Kidney tubule cell (primary cell): Measurements from ENCODE around the gene RNF146.
A peak's percentile ranks its signal among the peaks of the same experiment; 100 is the strongest.
"Not testable (repeated sequence)": the region's sequence is repeated elsewhere in the genome, so short reads cannot be mapped to it uniquely, and the experiment has no call there.

Experiments
- DNase-seq: peaks from one replicate; pipeline ENCODE4 v3.0.0-alpha.2; 2018; ENCODE audit warnings: low spot score

The RNF146 gene, protein sequence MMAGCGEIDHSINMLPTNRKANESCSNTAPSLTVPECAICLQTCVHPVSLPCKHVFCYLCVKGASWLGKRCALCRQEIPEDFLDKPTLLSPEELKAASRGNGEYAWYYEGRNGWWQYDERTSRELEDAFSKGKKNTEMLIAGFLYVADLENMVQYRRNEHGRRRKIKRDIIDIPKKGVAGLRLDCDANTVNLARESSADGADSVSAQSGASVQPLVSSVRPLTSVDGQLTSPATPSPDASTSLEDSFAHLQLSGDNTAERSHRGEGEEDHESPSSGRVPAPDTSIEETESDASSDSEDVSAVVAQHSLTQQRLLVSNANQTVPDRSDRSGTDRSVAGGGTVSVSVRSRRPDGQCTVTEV

DNA sequence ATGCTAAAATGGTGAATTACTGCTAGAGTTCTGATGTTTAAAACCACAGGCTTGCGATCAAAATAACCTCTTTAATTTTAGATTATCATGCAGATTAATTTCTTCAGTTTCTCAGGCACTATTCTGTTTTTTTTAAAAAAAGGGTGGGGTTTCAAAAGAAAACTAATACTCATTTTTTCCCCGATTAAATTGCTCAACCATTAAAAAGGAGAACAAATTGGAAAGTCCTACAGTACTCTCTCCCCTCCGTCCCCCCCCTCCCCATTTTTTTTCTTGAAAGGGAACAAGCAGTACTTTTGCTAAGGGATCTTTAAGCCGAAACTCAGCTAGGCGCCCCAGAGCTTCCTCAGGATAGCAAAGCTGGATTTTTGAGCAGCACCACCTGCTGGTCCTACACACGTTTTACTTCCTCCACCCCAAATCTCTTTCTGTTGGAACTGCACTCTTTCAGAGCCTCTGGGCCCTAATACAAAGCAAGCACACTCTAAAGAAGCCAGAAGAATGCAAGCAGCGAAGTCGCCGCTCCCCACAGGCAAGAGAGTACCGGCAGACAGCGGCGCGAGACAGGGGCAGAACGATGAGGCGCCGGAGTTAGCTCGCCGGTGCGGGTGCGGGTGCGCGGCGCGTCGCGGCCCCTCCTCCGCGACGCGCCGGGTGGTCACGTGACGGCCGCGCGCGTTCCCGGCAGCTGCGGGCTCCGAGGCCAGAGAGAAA is at the start of gene RNF146:
RNF146 (plus strand) TSS at position 687 of the 714 bp plus-strand sequence. CDS start 13,475 bp downstream, outside the sequence.
- DNase-seq = peak; percentile 85

DNA sequence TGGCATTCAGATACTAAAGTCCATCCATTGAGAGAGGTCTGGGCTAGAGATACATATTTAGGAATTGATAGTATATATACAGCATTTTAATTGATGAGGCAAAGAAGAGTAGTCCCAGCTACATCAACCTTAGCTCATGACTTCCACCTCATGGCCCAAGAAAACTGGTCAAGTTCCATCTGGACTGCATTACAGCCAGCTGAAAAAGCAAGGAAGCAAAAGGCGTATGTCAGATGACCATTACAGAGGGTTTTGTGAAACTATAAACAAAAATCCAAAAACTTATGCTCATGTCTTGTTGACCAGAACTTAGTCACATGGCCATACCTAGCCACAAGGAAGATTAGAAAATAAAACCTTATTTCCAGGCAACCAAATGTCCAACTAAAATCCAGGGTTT is 46.8 kb upstream of the RNF146 start:
- DNase-seq = no peak

DNA sequence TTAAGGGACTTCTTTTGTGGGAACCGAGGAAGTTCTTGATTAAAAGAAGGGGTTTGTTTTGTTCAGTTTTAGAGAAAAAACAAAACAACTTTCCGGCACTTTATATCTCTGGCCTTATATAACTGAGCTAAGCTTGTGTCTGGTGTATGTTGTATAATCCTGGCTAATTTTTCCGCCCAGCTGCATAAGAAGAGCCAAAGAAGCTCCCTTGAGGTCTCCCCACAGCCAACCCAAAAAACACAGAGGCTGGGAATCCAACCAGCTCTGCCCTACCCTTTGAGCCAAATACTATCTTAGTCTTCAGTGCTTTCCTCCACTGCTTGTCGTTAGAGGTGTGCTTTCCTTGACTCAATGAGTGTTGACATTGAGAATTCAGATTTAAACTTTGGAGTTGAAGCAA is 45.5 kb upstream of the RNF146 start:
- no peak for DNase-seq

DNA sequence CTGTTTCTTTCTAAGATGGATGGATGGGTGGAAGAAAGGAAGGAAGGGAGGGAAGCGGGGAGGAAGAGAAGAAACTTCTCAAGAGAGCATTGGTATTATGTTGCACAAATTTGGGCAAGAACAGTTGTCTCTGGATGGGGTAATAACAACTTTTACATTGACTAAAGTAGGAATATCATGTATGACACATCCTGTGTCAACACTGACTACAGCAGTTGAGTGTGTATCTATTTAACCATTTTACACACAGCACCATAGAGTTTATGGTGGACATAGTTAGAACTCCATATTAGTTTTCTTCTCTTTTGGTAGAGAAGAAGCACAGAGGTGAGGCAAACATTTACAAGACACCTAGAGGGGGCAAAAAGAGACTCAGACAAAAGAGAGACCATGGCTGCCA is 44.2 kb upstream of the RNF146 start:
- DNase-seq = no peak

DNA sequence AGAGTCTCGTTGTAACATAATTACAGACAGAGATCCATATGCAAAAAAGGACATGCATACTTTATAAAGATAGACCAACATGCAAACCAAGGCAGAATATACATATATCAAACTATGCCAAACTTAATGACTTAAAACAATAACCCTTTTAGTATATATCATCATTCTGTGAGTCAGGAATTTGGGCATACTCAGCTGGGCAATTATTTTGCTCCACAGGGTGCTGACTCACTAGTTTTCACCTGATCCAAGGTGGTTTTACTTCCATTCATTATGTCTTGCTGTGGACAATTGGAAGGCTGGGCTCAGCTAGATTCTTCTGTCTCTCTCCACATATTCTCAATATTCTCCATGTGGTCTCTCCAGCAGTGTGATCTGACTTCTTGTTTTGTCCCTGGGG is 41.2 kb upstream of the RNF146 start:
- peak; percentile 42 for DNase-seq

DNA sequence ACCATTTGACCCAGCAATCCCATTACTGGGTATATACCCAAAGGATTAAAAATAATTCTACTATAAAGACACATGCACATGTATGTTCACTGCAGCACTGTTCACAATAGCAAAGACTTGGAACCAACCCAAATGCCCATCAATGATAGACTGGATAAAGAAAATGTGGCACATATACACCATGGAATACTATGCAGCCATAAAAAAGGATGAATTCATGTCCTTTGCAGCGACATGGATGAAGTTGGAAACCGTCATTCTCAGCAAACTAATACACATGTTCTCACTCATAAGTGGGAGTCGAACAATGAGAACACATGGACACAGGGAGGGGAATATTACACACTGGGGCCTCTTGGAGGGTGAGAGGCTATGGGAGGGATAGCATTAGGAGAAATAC is 32.8 kb upstream of the RNF146 start:
- DNase-seq = not testable (repeated sequence)

DNA sequence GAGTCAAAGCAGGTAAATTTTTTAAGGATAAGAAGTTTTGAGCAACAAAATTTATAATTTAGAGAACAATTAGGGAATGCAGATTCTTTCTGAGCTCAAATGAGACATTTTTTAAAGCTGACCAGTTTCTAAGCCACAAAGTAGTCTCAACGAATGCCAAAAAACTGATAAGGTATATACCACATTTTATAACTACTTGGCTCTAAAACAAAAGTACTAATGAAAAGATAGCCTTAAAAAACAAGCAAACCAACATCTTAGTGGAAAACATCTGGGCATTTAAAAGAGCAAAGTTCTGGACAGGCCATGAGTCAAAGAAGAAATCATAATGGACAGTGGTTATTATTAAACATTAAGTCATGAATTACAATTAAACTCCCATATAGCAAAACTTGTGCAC is 23.2 kb upstream of the RNF146 start:
- DNase-seq = no peak

DNA sequence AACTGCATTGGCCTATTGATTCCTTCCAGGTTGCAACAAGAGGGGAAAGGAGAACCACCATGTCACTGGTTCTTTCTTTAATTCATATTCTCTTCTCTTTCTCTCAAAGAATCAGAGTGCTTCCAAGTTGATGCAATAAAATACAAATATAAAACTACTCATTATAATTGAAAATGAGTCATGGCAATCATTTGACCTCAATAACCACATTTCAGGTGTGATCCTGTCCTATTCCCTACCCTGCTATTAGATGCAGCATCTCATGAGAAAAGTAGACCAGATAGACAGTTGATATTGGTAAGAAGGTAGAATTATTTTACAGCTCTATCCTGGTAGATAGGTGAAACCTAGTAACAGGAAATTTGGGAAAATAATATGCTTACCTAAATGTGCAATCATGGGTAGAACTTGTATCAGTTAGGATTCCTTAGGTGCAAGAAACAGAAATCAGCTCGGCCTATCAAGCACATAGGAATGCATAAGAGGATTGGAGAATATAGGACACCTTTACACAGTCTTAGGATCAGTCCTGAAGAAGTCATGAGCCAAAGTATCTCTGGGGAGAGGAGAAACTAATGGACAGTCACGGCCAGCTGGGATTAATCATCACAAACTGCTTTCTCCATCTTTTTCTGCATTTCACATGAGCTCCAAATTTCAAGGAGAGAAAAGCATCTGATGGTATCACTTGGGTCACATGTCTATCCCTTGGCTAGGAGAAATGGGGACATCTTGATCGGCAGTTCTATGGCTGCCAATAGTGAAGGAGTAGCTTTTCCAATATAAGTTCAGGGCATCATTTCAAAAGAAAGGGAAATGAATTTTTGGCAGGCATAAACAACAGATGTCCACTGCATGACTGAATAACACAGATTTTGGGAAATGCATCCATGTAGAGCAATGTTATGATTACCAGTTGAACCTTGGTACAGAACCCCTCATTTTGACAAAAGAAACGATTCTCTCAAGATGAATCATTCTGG is 19.3 kb upstream of the RNF146 start:
- DNase-seq = no peak

DNA sequence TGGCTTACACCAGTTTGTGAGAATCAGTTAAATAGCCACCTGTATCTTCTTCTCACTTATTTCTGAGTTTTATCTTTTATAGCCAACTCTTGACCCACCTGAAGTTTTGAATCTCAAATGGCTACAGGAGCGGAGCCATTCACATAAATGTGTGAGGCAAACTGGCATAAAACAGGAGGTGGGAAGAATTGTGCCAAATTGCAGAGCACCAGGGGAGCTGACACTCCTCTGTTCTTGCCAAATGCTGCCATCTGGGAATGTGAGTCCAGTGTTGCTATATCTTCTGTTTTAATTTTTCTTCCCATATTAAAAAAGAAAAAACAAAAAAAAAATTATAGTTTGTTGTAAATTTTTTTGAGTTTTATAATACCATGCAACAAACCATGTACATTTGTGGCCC is 17.0 kb upstream of the RNF146 start:
- DNase-seq = no peak

DNA sequence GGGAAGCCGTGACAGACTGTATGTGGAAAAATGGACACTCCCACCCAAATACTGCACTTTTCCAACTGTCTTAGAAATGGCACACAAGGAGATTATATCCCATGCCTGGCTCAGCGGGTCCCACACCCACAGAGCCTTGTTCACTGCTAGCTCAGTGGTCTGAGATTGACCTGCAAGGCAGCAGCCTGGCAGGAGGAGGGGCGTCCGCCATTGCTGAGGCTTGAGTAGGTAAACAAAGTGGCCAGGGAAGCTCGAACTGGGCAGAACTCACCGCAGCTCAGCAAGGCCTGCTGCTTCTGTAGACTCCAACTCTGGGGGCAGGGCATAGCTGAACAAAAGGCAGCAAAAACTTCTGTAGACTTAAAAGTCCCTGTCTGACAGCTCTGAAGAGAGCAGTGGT is 11.4 kb upstream of the RNF146 start:
- no peak for DNase-seq

DNA sequence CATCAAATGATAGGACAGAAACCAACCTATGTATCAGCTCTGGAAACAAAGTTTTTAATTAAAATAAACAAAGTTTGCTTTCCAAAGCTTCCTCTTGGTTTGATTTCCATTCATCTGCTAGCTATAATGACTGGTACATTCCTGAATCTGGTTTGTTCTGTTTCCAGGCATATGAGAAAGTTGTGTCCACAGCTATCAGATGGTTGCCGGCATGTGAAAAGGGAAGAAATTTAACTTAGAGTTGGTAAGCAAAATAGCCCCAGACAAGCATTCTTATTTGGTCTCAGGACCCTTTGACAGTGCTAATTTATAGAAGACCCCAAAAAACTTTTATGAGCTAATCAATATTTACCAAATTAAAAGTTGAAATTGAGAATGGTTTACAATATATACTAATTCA is 3.8 kb upstream of the RNF146 start:
- no peak for DNase-seq

DNA sequence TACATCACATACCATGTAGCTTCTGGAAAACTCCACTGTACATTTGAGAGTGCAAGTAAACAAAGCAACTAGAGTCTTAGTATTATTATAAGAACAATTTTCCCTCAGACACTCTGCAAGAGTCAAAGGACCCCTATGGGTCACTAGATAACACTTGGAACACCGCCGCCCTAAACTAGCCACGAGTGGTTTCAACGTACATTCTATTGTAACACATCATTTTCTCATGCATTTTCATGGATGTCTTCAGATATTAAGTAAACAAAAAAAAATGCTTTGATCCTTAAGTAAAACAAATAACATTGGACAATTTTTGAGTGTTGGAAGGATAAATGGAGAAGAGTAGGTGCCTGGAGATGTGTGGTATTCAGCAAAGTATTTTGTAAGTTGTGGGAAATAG is 3.2 kb upstream of the RNF146 start:
- no peak for DNase-seq

DNA sequence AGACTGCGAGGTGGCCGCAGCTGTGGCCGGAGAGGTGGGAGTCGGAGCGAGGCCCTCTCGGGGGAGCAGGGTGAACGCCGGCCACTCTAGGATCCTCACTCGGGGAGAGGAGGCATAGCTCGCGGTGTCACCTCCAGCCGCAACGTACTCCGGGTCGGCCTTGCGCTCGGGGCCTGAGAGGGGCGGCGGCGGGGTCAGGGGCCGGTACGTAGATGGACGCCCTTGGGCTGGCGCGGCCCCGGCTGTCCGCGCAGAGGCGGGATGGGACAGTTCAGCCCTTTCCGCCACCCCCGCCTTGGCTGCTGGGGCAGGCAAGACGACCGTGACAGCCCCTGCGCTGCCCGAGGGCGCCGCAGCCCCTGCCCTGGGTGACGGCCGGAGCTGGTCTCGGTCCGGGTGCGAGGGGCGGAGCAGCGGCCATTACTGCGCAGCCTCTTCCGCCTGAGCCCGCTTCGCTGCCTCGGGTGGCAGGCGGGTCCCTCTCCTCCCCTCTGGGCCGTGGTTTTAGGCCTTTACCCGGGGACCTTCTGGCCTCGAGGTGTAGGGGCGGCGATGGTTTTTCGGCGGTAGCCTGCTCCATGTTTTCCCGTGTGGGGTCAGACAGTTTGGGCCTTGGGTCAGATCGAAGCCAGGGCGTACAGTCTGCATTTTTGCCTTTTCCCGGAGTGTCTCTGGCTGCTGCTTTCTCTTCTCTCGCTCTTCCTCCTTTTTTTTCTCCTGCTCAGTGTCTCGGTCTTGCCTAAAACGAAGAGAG is 405 bp downstream of the RNF146 start:
- peak; percentile 70 for DNase-seq

DNA sequence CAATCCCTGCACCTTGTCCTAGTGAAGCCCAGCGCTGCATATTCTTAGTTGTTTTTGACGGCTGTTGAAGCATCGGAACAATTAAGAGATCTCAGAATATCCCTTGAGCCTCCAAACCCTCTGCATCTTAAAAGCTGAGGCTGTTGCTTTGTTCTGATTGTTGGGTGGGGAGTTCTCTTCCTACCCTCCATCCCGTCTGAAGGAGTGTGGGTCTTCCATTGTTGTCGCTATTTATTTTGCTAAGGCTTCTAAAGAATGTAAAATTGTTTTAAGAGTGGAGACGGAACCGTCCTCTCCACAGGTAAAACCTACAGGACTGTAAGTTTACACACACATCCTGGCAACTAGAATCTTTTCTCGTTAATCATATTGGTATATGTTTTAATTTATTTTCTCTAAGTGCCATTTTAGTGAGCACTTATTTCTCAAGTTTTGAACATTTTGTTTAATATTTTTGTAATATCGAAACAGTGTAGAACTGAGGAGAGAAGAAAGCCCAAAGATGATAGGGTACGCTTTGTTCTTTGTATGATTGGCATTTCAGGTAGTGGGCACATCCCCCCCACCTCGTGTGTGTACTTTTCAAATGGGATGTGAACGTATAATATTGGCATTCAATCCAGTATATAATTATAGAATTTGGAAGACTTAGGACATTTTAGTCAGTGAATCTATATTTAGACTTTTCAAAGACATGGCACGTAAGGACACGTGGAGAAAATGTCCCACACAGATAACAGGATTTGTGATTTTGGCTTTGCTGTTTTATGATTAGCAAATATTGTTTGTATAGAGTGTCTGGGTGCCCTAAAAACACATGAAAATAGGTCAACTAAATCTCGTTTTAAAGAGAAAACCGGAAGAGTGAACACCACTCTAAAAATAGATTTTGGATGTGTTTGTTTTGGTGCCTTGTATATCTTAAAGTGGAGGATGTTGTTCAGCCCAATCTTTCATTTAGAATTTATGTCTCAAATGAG is 1.3 kb downstream of the RNF146 start:
- peak; percentile 35 for DNase-seq

DNA sequence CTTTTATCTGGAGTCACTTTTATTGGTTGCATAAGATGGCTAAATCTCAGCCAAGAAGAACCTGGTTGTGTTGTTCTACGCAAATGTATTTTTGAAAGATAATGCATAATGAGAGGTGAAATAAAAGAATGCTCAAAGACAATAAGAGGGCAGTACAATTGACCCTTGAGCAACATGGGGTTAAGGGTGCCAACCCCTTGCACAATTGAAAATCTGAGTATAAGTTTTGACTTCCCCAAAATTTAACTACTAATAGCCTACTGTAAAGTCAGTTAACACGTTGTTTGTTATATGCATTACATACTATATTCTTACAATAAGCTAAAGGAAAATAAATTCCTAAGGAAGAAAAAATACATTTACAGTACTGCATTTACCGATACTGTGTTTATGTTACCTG is 5.9 kb downstream of the RNF146 start:
- no peak for DNase-seq

DNA sequence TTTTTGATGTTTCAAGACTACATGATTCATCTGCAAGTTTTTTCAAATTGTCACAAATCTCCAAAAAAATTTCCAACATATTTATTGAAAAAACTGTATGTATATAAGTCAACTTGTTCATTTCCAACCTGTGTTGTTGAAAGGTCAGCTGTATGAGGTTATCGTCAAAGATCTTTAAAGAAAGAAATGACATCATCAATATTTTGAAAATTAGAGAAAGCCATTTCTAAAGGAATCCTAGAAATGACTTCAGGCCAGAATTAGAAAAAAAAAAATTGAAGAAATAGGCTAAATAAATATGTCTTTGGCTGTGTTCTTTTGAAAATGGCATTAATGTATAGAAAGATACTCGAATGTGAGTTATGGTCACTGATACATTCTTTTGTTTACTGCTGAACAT is 6.8 kb downstream of the RNF146 start:
- DNase-seq = no peak

DNA sequence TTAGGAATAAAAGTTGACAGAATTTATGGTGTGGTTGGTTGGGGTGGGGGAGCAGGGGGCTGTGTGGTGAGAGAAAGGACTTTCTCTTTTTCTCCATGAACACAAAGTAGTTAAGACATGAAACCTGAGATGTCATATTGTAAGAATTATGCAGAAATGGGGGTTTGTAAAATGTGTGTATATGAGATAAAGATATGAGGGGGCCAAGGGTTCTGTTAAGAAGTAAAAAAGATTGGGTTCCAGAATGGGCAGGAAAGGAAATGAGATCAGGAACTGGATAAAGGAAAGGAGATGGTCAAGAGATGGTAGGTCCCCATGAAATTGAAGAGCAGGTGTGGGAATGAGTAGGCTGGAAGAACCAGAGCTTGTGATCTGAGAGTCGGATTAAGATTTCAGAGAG is 9.7 kb downstream of the RNF146 start:
- no peak for DNase-seq

DNA sequence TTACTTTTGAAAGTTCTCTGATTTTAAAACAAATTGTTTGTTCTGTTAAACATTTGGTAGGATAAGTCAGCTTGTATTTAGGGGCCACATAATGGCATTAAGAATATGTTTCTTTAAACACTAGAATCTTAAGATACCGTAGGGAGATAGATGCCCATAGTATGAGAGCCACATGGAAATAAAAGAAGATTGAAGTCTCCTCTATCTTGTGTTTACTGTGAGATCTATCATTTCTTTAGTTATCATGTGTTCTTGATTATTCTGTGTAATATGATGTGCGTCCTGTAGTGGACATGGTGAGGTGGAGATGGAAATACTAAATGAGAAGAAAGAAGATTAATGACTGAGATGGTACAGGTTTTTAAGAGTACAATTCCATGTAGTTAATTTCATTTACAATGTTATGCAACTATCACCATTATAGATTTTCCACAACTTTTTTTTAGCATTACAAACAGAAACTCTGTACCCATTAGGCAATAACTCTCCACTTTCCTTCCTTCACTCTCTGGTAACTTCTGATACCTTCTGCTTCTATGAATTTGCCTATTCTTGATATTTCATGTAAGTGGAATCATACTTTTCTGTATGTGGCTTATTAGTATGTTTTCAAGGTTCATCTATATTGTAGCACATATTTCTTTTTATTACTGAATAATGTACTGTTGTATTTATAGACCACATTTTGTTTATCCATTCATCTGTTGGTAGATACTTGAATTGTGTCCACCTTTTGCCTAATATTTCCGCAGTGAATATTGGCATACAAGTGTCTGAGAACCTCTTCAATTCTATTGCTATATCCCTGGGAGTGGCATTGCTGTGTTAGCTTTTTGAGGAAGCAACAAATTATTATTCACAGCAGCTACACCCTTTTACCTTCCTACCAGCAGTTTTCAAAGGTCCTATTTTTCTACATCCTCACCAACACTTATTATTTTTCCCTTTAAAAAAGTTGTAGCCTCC is 11.5 kb downstream of the RNF146 start:
- DNase-seq = no peak

DNA sequence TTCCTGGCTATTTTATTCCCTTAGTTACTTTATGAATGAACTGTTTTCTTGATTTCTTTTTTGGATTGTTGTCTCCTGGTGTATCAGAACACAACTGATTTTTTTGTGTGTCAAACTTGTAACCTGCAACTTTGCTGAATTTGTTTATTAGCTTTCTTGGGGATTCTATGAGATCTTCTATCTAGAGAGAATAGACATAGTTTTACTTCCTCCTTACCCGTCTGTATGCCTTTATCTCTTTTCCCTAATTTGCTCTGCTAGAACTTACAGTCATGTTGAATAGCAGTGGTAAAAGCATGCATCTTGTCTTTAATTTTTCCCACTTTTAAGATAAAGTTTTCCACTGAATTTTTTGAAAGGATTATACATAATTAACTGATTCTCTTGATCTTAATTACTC is 13.2 kb downstream of the RNF146 start:
- DNase-seq = no peak
